ENCODE results near the gene E2F6. TPM values are rescaled to one million over a fixed set of nuclear protein-coding genes. Genes with fewer than 3 reads are reported as not detected.

Gene E2F6
- total RNA-seq, 2 donors from 2014 or later = 6.6 TPM

DNA sequence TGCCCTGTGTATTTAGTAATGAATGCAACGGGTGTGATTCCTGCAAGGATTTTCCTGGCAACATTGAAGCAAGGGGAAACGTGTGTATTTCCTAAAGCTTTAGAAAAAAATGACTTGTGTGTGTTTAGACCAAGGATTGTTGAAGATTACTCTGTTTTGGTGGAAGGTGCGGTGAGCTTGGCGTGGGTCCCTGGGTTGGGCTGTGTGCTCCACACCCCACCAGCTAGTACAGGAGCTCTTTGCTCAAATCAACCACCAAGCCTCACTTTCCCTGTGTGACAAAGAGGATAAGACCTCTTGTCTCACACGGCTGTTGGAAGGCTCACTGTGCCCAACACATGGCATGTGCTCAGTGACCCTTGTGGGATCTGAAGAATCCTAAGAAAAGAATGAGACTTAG is 46.5 kb upstream of the E2F6 start:
- no peak overlapping the region for H3K27ac ChIP-seq
- TF ChIP-seq, protein P1, sequence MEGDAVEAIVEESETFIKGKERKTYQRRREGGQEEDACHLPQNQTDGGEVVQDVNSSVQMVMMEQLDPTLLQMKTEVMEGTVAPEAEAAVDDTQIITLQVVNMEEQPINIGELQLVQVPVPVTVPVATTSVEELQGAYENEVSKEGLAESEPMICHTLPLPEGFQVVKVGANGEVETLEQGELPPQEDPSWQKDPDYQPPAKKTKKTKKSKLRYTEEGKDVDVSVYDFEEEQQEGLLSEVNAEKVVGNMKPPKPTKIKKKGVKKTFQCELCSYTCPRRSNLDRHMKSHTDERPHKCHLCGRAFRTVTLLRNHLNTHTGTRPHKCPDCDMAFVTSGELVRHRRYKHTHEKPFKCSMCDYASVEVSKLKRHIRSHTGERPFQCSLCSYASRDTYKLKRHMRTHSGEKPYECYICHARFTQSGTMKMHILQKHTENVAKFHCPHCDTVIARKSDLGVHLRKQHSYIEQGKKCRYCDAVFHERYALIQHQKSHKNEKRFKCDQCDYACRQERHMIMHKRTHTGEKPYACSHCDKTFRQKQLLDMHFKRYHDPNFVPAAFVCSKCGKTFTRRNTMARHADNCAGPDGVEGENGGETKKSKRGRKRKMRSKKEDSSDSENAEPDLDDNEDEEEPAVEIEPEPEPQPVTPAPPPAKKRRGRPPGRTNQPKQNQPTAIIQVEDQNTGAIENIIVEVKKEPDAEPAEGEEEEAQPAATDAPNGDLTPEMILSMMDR (IDR thresholded peaks at IDR 0.05) = no peak
- DNase-seq = no peak
- H3K36me3 ChIP-seq = no peaks in the 10 kb centered on the region
- no peaks in the 10 kb centered on the region for H3K9me3 ChIP-seq
- intact Hi-C loops (cut with DNase I) = no loop called here
- H3K27me3 ChIP-seq = no peaks in the 10 kb centered on the region
- H3K4me3 ChIP-seq = no peak overlapping the region
- H3K9ac ChIP-seq (ENCODE audit: low read depth in 2 of 2, low read length in 2 of 2) = no peak overlapping the region
- no peaks in the 10 kb centered on the region for H3K4me1 ChIP-seq

DNA sequence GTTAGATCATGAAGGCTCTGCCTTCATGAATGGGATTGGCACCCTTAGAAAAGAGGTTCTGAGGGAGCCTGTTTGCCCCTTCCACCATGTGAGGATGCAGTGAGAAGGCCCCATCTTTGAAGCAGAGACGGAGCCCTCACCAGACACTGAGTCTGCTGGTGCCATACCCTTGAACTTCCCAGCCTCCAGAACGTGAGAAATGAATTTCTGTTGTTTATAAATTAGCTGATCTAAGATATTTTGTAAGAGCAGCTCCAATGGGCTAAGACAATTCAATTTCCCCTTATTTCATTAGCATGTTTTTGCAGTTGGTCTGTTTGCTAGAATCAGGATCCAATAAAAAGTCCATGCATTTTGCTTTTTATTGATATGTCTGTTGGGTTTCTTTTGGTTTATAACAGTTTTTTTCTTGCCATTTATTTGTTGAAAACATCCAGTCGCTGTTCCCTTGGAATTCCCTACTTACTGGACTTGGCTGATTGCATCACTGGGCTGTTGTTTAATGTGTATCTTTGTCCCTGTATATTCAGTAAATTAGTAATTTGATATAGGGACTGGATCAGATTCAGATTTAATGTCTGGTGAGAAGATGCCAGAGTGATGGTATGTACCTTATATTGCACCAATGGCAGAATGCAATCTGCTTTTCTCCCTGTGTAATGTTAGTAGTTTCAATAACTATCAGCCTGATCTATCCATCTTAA is 43.8 kb upstream of the E2F6 start:
- Histone ChIP-seq H3K36me3 (no peaks in the 10 kb centered on the region), H3K4me1 (no peaks in the 10 kb centered on the region), H3K9ac (ENCODE audit: low read depth in 2 of 2, low read length in 2 of 2) (no peak overlapping the region), H3K27me3 (no peaks in the 10 kb centered on the region), H3K27ac (no peak overlapping the region), H3K9me3 (no peaks in the 10 kb centered on the region), H3K4me3 (no peak overlapping the region)
- intact Hi-C loops (cut with DNase I) = no loop called here
- TF ChIP-seq, protein P1 (IDR thresholded peaks at IDR 0.05) = no peak
- DNase-seq = no peak

DNA sequence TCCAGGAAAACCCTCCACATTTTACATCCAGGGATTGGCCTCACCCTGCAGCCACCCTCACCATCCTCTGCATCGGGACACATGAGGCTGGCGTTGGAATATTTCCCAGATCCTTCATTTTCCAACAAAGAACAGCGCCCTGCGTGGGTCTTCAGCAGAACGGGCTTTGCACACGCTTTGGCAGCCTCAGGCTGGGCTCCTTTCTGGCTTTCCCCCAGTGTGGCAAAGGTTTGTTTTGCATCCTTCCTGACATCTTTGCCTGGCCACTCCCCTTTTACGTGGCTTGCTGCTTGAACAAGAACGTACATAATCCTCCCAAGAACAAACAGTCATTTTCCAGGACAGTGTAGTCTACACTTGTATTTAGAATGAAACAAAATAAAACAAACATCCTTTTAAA is 42.3 kb upstream of the E2F6 start:
- Histone ChIP-seq H3K9me3 (no peaks in the 10 kb centered on the region), H3K4me1 (no peaks in the 10 kb centered on the region), H3K4me3 (no peak overlapping the region), H3K27ac (no peak overlapping the region), H3K9ac (ENCODE audit: low read depth in 2 of 2, low read length in 2 of 2) (no peak overlapping the region), H3K36me3 (no peaks in the 10 kb centered on the region), H3K27me3 (no peaks in the 10 kb centered on the region)
- DNase-seq = no peak
- TF ChIP-seq, protein P1 (IDR thresholded peaks at IDR 0.05) = no peak
- intact Hi-C loops (cut with DNase I) = no loop called here

DNA sequence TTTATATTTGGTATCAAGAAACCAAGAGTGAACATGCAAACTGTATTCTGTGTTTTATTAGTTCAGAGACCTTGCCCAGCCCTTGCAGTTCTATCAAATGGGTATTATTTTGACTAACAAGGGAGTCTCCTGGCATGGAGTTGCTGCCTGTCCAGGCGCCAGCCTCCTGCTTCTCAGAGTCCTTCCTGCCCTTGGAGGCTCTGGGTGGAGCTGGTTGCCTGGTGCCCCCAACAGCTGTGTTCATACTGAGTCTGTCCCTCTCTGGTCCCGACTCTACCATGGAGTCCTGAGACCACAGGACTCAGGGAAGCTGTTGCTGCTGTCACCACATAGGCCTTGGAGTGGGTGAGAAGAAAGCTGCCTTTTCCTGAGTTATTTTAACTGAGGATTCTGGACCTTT is 41.6 kb upstream of the E2F6 start:
- H3K36me3 ChIP-seq = no peaks in the 10 kb centered on the region
- intact Hi-C loops (cut with DNase I) = no loop called here
- DNase-seq = no peak
- TF ChIP-seq, protein P1 (IDR thresholded peaks at IDR 0.05) = no peak
- no peaks in the 10 kb centered on the region for H3K9me3 ChIP-seq
- no peak overlapping the region for H3K27ac ChIP-seq
- H3K4me1 ChIP-seq = no peaks in the 10 kb centered on the region
- H3K27me3 ChIP-seq = no peaks in the 10 kb centered on the region
- no peak overlapping the region for H3K4me3 ChIP-seq
- H3K9ac ChIP-seq (ENCODE audit: low read depth in 2 of 2, low read length in 2 of 2) = no peak overlapping the region

DNA sequence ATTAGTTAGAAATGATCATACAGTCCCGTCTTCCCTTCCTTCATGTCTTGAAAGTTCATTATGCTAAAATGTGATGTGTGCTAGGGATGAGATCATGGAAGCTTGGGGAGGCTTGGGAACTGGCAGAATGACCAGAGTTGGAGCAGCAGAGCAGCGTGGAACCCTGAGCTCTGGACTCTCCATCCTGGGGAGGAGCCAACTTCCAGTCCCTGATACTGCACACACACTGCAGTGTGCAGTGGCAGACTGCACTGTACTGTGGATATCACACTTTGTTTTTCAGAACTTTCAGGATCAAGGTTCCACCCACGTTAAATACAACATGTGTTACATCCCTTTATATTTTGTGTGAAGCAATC is 40.6 kb upstream of the E2F6 start:
- intact Hi-C loops (cut with DNase I) = no loop called here
- DNase-seq = no peak
- no peak overlapping the region for H3K9ac ChIP-seq (ENCODE audit: low read depth in 2 of 2, low read length in 2 of 2)

More for the DNA sequence above, 40.6 kb upstream of the E2F6 start:
- TF ChIP-seq, protein P1 (IDR thresholded peaks at IDR 0.05) = no peak
- Histone ChIP-seq H3K27ac (no peak overlapping the region), H3K9me3 (no peaks in the 10 kb centered on the region), H3K36me3 (no peaks in the 10 kb centered on the region), H3K4me3 (no peak overlapping the region), H3K4me1 (no peaks in the 10 kb centered on the region), H3K27me3 (no peaks in the 10 kb centered on the region)

Data from colonic mucosa (tissue), 4 donors.